Measurements from ENCODE around the gene MTCL3.

DNA sequence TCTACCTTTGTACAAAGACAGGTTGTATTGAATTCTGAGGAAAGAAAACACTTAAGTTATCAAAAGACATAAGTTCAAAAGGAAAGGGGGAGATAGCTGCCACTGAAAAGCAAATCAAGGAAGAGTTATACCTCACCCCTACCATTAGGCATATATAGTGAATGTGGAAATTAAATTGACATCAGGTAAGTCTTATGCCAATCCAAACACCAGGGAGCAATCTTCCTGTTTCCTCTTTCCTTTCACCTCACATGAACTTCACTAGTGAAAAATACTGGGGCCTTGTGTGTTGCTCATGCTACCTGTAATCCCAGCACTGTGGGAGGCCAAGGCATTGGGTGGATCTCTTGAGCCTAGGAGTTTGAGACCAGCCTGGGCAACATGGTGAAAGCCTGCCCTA is 47.0 kb upstream of the MTCL3 start:
- TF ChIP-seq, protein P1, sequence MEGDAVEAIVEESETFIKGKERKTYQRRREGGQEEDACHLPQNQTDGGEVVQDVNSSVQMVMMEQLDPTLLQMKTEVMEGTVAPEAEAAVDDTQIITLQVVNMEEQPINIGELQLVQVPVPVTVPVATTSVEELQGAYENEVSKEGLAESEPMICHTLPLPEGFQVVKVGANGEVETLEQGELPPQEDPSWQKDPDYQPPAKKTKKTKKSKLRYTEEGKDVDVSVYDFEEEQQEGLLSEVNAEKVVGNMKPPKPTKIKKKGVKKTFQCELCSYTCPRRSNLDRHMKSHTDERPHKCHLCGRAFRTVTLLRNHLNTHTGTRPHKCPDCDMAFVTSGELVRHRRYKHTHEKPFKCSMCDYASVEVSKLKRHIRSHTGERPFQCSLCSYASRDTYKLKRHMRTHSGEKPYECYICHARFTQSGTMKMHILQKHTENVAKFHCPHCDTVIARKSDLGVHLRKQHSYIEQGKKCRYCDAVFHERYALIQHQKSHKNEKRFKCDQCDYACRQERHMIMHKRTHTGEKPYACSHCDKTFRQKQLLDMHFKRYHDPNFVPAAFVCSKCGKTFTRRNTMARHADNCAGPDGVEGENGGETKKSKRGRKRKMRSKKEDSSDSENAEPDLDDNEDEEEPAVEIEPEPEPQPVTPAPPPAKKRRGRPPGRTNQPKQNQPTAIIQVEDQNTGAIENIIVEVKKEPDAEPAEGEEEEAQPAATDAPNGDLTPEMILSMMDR (optimal IDR thresholded peaks at IDR 0.05 in 1 of 3, IDR thresholded peaks at IDR 0.05 in 1 of 3, conservative IDR thresholded peaks at IDR 0.05 in 1 of 3; ENCODE audit: extremely low read depth in 1 of 3, insufficient read depth in 2 of 3, low read length in 3 of 3) = no peak
- no peak for TF ChIP-seq EZH2 (IDR thresholded peaks at IDR 0.05; ENCODE audit: low read length)

Measured in keratinocyte (primary cell).